Type B pancreatic cell (in vitro differentiated cells): ENCODE measurements around the gene FGF16. TPM values are rescaled to one million over a fixed set of nuclear protein-coding genes. Genes with fewer than 3 reads are reported as not detected.

Experiments
- DNase-seq: peaks from one replicate; pipeline ENCODE4 v3.0.0; 2021; ENCODE audit warnings: mixed read lengths; ENCODE audit not compliant: unreplicated experiment; ENCODE audit errors: extremely low spot score
- H3K27ac Mint-ChIP-seq: 2 replicates; pipeline ENCODE4 v1.8.0; 2021; ENCODE audit warnings: mild to moderate bottlenecking, mixed read lengths
- H3K27me3 Mint-ChIP-seq: 2 replicates; pipeline ENCODE4 v1.8.0; 2021; ENCODE audit warnings: mixed read lengths
- H3K36me3 Mint-ChIP-seq: 2 replicates; pipeline ENCODE4 v1.8.0; 2021; ENCODE audit warnings: mixed read lengths
- H3K4me1 Mint-ChIP-seq: one replicate; pipeline ENCODE4 v1.8.0; 2021; ENCODE audit warnings: mixed read lengths; ENCODE audit not compliant: unreplicated experiment
- H3K4me3 Mint-ChIP-seq: 2 replicates; pipeline ENCODE4 v1.8.0; 2021; ENCODE audit warnings: mild to moderate bottlenecking, mixed read lengths
- H3K9me3 Mint-ChIP-seq: 2 replicates; pipeline ENCODE4 v1.8.0; 2021; ENCODE audit warnings: mixed read lengths
- total RNA-seq: library from RNA; stranded (reverse); gene quantifications from 2 replicates; pipeline ENCODE4 v1.2.1, GENCODE V29; 2021; ENCODE audit warnings: low replicate concordance
- TF ChIP-seq, protein P1 (sequence below): fragments of 200-600 bp; sonication (generic); conservative IDR thresholded peaks from 2 replicates; pipeline ENCODE4 v1.5.0; 2021; ENCODE audit warnings: antibody characterized with exemption, mild to moderate bottlenecking

FGF16 gene
- total RNA-seq, 1 donor from 2014 or later, result not detected

DNA sequence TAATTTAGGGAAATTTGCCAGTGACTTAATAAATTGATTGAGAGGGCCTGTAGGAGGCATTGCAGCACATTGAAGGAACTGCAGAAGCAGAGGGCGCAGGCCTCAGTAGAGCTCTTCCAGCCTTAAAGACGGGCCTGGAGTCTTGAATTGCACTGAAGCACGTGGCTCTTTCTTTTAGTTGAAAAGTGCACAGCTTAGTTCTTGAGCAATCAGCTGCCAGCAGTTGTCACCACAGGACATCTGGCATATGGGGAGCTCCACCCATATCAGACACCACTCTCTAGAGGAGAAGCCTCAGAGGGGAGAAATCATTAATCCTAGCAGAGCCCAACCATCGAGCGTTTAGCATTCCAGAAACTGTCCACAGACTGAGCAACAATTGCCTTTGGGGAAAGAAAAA is 16.0 kb upstream of the FGF16 start:
- H3K36me3 Mint-ChIP-seq, result no peaks in the 10 kb centered on the region
- no peak overlapping the region for H3K27ac Mint-ChIP-seq
- no peaks in the 10 kb centered on the region for H3K4me1 Mint-ChIP-seq
- no peaks in the 10 kb centered on the region for H3K9me3 Mint-ChIP-seq
- TF ChIP-seq, protein P1, sequence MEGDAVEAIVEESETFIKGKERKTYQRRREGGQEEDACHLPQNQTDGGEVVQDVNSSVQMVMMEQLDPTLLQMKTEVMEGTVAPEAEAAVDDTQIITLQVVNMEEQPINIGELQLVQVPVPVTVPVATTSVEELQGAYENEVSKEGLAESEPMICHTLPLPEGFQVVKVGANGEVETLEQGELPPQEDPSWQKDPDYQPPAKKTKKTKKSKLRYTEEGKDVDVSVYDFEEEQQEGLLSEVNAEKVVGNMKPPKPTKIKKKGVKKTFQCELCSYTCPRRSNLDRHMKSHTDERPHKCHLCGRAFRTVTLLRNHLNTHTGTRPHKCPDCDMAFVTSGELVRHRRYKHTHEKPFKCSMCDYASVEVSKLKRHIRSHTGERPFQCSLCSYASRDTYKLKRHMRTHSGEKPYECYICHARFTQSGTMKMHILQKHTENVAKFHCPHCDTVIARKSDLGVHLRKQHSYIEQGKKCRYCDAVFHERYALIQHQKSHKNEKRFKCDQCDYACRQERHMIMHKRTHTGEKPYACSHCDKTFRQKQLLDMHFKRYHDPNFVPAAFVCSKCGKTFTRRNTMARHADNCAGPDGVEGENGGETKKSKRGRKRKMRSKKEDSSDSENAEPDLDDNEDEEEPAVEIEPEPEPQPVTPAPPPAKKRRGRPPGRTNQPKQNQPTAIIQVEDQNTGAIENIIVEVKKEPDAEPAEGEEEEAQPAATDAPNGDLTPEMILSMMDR, result no peak
- H3K27me3 Mint-ChIP-seq, result no peaks in the 10 kb centered on the region
- H3K4me3 Mint-ChIP-seq, result no peak overlapping the region
- no peak for DNase-seq

DNA sequence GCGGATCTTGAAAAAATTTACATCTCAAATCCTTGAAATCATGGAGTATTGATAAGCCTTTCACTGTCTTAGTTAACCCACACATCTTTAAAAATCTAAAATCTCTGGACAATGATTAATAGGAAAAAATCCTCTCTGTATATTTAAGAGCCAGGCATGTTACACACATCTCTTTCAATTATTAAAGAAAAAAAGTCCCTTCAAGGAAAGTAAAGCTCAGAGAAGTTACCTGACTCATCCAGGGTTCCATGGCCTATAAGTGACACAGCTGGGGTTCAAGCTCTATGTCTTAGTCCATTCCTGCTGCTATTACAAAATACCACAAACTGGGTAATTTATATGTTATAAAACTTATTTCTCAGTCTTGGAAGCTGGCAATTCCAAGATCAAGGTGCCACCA is 14.2 kb upstream of the FGF16 start:
- Mint-ChIP-seq H3K36me3 (no peaks in the 10 kb centered on the region), H3K27me3 (no peaks in the 10 kb centered on the region), H3K4me1 (no peaks in the 10 kb centered on the region), H3K4me3 (no peak overlapping the region), H3K27ac (no peak overlapping the region), H3K9me3 (no peaks in the 10 kb centered on the region)
- TF ChIP-seq, protein P1, result no peak
- DNase-seq, result no peak

DNA sequence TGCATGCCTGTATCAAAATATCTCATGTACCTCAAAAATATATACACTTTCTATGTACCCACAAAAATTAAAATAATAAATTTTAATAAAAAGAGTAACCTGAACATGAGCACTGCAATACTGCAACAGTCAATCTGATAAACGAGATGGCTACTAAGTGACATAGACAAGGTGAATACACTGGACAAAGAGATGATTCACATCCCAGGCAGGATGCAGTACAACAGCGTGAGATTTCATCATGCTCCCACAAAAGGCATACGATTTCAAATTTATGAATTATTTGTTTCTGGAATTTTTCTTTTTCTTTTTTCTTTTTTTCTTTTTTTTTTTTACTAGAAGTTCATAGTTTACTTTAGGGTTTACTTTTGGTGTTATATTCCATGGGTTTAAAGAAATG is 12.2 kb upstream of the FGF16 start:
- no peak overlapping the region for H3K4me3 Mint-ChIP-seq
- DNase-seq, result no peak
- TF ChIP-seq, protein P1, result no peak
- H3K36me3 Mint-ChIP-seq, result no peaks in the 10 kb centered on the region
- H3K9me3 Mint-ChIP-seq, result no peaks in the 10 kb centered on the region
- no peak overlapping the region for H3K27ac Mint-ChIP-seq
- H3K27me3 Mint-ChIP-seq, result no peaks in the 10 kb centered on the region
- H3K4me1 Mint-ChIP-seq, result no peaks in the 10 kb centered on the region

DNA sequence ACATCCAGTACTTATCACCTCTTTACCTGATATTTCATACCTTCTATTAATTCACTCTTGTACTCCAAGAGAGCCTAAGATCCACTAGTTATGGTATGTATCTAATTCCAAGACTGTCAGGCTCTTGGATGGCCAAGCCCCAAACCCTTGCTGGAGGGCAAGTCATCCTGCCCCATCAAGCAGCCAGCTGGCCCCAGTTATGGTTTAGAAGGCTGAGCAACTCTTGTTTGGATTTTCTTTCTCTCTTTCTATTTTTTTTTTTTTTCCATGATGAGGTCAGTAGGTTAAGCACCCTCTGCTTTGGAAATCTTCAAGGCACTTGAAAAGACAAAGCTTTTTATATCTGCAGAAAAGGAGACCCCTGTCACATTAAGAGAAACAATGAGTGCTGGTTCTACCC is 10.9 kb upstream of the FGF16 start:
- no peak for DNase-seq
- Mint-ChIP-seq H3K4me3 (no peak overlapping the region), H3K9me3 (no peaks in the 10 kb centered on the region), H3K36me3 (no peaks in the 10 kb centered on the region), H3K27ac (no peak overlapping the region), H3K27me3 (no peaks in the 10 kb centered on the region), H3K4me1 (no peaks in the 10 kb centered on the region)
- TF ChIP-seq, protein P1, result no peak

DNA sequence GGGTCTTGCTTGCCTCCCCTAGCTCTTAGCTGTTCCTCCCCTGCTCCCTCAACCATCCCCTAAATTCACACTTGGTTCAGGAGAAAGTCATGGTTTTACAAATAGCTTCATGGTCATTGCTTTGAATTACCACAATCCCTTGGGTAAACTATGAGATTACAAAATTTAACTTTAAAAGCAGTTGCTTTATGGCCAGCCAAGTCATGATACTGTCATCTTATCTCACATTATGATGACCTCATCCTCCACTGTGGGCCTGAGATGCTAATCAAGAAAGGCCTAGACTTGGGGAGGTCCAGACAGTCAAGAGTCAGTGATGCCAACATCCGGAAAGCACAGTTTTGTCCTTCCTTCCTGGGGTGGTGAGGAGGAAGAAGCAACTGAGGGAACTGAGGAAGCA is 10.5 kb upstream of the FGF16 start:
- TF ChIP-seq, protein P1, result no peak
- Mint-ChIP-seq H3K36me3 (no peaks in the 10 kb centered on the region), H3K27ac (no peak overlapping the region), H3K4me3 (no peak overlapping the region), H3K9me3 (no peaks in the 10 kb centered on the region), H3K27me3 (no peaks in the 10 kb centered on the region), H3K4me1 (no peaks in the 10 kb centered on the region)
- DNase-seq, result no peak

DNA sequence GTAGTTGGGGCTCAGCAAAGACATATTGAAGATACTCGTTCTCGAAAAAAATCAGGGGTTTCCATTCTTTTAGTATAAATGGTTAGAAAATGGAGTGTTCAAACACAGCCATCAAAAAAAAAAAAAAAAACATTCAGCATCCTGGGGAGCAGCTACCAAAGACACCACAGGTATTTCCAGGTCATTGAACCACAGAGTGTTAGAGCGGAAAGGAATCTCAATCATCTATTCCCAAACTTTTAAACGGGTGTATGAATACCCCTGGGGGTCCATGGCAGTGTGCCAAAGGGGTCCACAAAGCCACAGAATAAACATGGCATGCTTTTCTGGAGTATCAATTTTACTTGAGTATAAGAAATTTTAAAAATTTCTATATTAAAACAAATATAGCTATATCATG is 6.9 kb upstream of the FGF16 start:
- no peaks in the 10 kb centered on the region for H3K9me3 Mint-ChIP-seq
- H3K4me1 Mint-ChIP-seq, result no peaks in the 10 kb centered on the region
- H3K36me3 Mint-ChIP-seq, result no peaks in the 10 kb centered on the region
- H3K27ac Mint-ChIP-seq, result no peak overlapping the region
- DNase-seq, result no peak
- TF ChIP-seq, protein P1, result no peak
- no peak overlapping the region for H3K4me3 Mint-ChIP-seq
- peaks cover 11% of the 10 kb centered on the region for H3K27me3 Mint-ChIP-seq
